Skeletal muscle satellite cell (primary cell): Measurements from ENCODE around the gene BHLHA15.

ENCODE experiments used
- H3K27me3 ChIP-seq: 2 replicates; pipeline ENCODE4 v1.7.0; 2013; ENCODE audit warnings: low read length; ENCODE audit not compliant: control insufficient read depth, insufficient read depth
- H3K36me3 ChIP-seq: 2 replicates; pipeline ENCODE4 v1.7.0; 2013; ENCODE audit warnings: mild to moderate bottlenecking, control low read depth, low read length; ENCODE audit not compliant: insufficient read depth
- H3K4me1 ChIP-seq: 2 replicates; pipeline ENCODE4 v1.7.0; 2013; ENCODE audit warnings: low read length; ENCODE audit not compliant: control insufficient read depth, insufficient read depth
- H3K4me2 ChIP-seq: 2 replicates; pipeline ENCODE4 v1.7.0; 2013; ENCODE audit warnings: mild to moderate bottlenecking, low read length
- H3K4me3 ChIP-seq: 2 replicates; pipeline ENCODE4 v1.7.0; 2013; ENCODE audit warnings: low read length
- H3K9ac ChIP-seq: 2 replicates; pipeline ENCODE4 v1.7.0; 2013; ENCODE audit warnings: mild to moderate bottlenecking, low read depth, low read length, moderate library complexity
- H3K9me3 ChIP-seq: replicated peaks from 2 replicates; pipeline ENCODE4 v1.7.0; 2013; ENCODE audit warnings: mild to moderate bottlenecking, control low read depth, low read length

BHLHA15 gene

DNA sequence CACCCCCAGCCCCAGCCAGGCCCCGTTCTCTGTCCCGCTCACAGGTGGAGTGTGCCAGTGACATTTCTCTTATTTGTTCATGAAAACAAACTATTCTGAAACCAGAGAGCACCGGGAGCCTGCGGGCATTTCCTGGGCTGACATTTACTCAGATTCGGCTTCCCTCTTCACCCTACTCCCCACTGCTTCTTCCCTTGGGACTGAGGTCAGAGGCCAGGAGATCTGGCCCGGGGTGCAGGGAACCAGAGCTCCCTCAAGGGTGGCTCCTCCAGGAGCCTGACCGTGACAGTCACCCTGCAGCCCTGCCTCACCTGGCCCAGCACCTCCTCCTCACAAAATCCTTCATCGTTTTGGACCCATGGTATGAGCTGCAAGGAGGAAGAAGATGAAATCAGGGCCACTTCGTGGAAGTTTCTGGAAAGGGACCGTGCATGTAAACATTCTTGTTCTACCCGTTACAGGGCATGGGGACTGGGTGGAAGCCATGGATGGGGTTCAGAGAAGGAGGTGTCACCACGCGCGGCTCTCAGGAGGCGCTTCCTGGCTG is 12.2 kb downstream of the BHLHA15 start:
- H3K4me3 ChIP-seq: no peak overlapping the region
- H3K4me1 ChIP-seq: no peaks in the 10 kb centered on the region
- no peaks in the 10 kb centered on the region for H3K27me3 ChIP-seq
- no peak overlapping the region for H3K4me2 ChIP-seq
- H3K9ac ChIP-seq: no peak overlapping the region
- peaks cover 8% of the 10 kb centered on the region for H3K36me3 ChIP-seq
- no peaks in the 10 kb centered on the region for H3K9me3 ChIP-seq

DNA sequence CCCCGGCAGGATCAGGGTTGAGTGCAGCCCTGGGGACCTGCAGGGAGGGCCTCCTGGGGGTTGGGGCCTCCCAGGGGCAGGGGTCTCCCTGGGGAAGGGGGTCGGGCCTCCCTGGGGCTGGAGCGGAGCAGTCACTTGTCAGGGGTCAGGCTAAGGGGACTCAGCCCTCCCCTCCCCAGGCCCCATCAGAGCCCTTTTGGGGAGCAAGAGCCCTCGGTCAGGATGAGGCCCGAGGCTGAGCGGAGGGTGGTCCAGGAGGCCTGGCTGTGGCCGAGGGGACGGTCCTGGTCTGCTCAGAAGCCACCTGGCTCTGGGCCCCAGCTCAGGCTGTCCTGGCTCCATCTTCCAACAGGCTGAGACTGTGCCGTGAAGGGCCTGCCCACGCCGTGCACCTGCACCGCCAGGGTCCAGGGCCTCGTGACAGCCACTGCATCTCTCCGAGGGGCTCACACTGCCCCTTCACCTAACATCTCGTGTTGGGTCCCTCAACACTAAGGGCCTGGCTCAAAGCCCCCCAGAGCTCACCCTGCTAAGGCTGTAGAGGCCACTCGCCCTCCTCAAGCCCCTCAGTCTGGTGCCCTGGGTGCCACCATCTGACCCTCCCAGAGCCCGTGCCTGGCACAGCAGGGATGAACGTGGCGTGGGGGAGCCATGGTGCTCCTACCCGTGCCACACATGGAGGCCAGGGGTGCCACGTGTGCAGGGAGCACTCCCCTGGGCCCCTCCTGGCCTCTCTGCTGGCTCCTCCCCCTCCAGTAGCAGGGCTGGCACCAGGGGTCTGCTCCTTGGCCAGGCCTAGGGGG is 12.9 kb downstream of the BHLHA15 start:
- Histone ChIP-seq H3K4me2 (no peak overlapping the region), H3K4me1 (no peaks in the 10 kb centered on the region), H3K9ac (no peak overlapping the region), H3K4me3 (no peak overlapping the region), H3K36me3 (peaks cover 8% of the 10 kb centered on the region), H3K9me3 (no peaks in the 10 kb centered on the region), H3K27me3 (no peaks in the 10 kb centered on the region)

DNA sequence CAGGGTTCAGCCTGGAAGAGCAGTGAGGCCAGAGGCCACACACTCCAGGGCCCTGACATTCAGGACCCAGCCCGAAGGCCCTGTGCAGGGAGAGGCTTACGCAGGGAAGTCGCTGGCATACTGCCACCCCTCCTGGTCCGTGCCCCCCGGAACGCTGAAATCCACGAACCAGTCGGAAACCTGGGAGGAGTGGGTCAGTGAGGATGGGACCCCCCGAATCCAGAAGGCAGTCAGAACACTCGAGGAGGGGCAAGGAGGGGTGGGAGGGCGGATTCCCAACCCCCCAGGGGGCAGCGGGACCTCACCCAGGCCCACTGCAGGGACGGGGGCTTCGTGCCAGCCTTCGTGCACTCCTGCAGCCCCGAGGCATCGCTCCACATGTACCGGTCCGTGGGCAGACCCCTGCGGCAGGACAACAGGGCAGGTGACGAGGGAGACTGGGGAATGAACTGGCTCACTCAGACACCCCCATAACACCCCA is 13.5 kb downstream of the BHLHA15 start:
- Histone ChIP-seq H3K9ac (no peak overlapping the region), H3K36me3 (peaks cover 8% of the 10 kb centered on the region), H3K9me3 (no peaks in the 10 kb centered on the region), H3K27me3 (no peaks in the 10 kb centered on the region), H3K4me1 (no peaks in the 10 kb centered on the region), H3K4me2 (no peak overlapping the region), H3K4me3 (no peak overlapping the region)

DNA sequence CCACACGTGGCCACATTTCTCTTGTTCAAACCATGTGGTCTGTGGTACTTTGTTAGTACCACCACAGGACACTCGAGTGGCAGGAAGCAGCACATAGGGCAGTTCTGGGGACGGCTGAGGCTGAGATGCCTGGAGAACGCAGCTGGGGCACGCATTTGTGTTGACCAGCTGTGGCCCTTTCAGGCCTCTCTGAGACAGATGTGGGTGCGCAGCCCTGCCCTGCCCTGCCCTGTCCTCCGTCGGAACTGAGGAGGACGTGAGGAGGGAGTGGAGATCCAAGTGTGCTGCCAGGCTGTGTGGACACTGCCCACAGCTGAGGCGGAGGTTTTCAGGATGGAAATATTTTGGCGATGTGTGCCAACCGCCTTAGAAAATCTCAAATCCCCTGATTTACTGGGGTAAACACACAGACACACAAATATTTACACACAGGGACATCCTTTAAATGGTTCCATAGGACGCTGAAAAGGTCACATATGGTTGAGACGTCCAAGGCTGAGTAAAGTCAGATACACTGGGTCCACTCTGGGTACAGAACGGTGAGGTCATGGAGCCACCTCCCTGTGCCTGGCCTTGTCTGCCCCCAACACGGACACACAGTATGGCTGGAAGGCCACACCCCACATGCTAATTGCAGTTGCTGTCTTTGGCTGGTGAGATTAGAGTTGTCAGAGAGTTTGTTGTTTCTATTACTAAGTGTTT is 14.8 kb downstream of the BHLHA15 start:
- H3K9ac ChIP-seq: no peak overlapping the region
- peaks cover 8% of the 10 kb centered on the region for H3K36me3 ChIP-seq

DNA sequence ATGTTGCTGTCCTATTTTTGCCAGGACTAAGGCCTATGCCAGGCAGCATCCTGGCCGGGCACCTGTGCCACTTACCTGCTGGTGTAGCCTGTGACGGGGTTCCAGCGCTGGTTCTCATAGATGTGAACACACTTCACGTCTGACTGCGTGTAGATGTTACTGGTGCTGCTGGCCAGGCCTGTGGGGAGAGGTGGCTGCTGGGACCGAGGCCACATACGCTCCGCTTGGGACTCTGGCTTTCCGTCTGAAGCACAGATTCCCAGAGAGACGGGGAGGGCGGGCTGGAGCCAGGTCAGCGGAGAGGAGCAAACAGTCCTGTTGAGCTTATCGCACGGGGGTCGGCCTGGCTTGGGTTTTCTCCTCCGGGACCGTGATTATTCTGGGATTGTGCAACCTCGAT is 16.7 kb downstream of the BHLHA15 start:
- Histone ChIP-seq H3K9me3 (no peaks in the 10 kb centered on the region), H3K4me1 (no peaks in the 10 kb centered on the region), H3K4me3 (no peak overlapping the region), H3K27me3 (no peaks in the 10 kb centered on the region), H3K4me2 (no peak overlapping the region), H3K9ac (no peak overlapping the region), H3K36me3 (peaks cover 4% of the 10 kb centered on the region)

More for the DNA sequence above, 14.8 kb downstream of the BHLHA15 start:
- no peaks in the 10 kb centered on the region for H3K9me3 ChIP-seq
- no peak overlapping the region for H3K4me2 ChIP-seq
- H3K4me3 ChIP-seq: no peak overlapping the region
- no peaks in the 10 kb centered on the region for H3K27me3 ChIP-seq
- no peaks in the 10 kb centered on the region for H3K4me1 ChIP-seq

DNA sequence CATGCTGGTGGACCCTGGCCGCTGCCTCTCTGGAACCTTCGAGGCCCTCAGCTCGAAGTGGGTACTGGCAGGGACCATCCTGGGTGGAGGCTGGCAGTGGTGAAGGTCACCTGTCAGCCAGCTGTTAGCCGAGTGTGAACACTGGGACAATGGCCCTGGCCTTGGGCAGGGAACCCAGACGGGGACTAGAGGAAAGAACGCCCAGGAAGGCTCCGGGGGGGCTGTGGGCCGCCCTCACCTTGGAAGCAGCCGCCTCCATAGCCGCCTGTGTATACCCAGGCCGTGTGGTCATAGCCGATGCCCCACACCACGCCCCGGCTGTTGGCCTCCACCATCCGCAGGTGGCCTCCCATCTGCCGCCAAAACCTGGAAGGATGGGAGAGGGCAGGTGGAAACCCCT is 17.6 kb downstream of the BHLHA15 start:
- Histone ChIP-seq H3K9ac (no peak overlapping the region), H3K4me3 (no peak overlapping the region), H3K36me3 (peaks cover 4% of the 10 kb centered on the region), H3K27me3 (no peaks in the 10 kb centered on the region), H3K9me3 (no peaks in the 10 kb centered on the region), H3K4me2 (no peak overlapping the region), H3K4me1 (no peaks in the 10 kb centered on the region)

DNA sequence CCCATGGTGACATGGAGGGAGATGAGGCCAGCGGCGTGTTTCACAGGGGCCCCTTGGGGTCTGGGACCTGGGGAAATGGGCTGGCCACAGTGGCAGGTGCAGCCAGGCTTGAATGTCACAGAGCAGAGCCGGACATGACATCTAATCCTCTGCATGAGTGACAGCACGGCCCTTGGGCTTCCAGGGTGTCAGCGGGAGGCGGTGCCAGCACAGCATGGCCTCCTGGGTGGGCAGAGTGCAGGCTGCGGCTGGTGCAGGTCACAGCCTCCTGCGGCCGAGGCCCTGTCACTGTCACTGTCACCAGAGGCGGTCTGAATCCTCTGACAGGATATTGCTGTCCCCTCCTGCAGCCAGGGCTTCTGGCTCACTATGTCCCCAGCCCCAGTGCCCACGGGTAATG is 18.2 kb downstream of the BHLHA15 start:
- Histone ChIP-seq H3K9ac (no peak overlapping the region), H3K27me3 (no peaks in the 10 kb centered on the region), H3K4me2 (no peak overlapping the region), H3K4me3 (no peak overlapping the region), H3K9me3 (no peaks in the 10 kb centered on the region), H3K4me1 (no peaks in the 10 kb centered on the region), H3K36me3 (peaks cover 4% of the 10 kb centered on the region)

DNA sequence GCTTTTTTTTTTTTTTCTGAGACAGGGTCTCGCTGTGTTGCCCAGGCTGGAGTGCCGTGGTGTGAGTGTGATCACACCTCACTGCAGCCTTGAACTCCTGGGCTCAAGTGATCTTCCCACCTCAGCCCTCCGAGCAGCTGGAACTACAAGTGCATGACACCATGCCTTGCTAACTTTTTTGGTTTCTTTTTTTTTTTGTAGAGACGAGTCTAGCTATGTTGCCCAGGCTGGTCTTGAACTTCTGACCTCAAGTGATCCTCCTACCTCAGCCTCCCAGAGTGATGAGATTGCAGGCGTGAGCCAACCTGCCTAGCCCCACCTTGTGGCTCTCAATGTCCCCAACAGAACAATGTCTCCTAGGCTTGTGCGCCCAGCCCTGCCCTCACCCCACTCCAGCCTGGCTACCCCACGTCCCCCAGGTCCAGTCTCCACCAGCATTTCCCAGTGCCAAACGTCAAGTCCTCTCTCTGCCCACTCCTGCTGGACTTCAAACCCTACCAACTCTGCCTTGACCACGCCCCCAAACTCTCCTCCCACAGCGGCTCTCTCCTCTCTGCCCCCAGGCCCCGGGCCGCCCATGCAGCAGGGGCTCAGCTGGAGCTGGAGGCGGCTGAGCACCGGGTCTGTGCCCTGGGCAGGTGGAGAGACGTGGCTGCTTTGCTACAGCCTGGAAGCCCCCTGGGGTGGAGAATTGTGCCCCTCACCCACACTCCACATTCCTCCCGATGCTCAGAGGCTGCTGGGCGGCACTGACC is 18.9 kb downstream of the BHLHA15 start:
- Histone ChIP-seq H3K4me1 (no peaks in the 10 kb centered on the region), H3K4me2 (no peak overlapping the region), H3K4me3 (no peak overlapping the region), H3K27me3 (no peaks in the 10 kb centered on the region), H3K9me3 (no peaks in the 10 kb centered on the region), H3K9ac (no peak overlapping the region), H3K36me3 (peaks cover 4% of the 10 kb centered on the region)

DNA sequence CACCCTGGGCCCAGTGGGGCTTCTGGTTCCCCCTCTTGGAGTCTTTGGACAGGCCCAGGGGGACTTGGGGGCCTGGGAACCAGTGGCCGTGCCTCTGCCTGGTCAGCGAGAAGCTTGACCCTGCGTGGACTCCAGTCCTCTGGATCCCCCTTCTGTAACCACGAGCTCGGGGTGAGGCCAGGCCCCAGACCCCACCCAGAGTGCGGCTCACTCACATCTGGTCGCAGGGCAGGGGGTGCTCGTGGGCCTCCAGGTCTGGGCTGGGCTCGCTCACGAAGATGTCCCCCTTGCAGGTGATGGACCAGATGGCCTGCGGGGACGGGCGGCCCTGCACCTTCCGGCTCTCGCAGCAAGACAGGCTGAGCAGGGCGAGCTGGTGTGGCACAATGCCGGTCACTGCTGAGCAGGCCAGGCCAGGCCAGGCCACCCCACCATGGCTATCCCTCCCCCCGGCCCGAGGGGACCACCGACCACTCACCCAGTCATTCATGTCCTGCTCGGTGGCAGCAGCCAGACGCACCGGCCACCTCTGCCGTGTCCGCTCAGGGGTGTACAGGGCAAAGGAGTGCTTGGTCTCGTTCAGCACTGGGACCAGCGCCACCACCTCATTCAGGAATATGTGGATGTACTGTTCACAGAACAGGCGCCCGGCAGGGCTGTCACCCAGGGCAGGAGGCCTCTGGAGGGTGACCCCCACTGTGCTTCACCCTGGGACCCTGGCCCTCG is 19.7 kb downstream of the BHLHA15 start:
- Histone ChIP-seq H3K4me2 (no peak overlapping the region), H3K9ac (no peak overlapping the region), H3K36me3 (peaks cover 4% of the 10 kb centered on the region)

DNA sequence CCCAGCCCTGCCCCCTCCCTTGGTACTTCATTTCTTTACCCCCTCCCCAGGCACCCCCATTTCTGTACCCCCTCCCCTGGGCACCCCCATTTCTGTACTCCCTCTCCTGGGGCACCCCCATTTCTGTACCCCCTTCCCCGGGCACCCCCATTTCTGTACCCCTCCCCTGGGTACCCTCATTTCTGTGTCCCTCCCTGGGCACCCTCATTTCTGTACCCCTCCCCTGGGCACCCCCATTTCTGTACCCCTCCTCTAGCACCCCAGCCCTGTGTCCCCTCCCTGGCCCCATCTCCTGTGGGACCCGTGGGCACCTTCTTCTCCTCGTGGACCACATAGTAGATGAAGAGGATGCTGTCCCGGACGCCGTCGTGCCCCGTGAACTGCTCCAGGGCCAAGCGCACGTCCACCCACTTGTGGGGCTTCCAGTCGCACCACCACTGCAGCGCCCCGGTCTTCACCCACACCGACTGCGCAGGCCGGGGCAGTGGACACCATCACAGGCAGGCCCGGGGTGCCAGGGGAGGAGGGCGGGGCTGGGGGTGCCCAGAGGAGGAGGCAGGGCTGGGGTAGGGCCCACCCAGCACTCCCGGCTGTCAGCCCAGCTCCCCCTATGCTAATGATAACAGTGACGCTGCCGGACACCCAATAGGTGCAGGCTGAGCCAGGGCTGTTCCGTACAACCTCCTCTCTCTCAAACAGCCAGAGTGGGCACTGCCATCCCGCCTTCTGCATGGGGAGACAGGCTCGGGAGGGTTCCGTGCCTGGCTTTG is 20.4 kb downstream of the BHLHA15 start:
- Histone ChIP-seq H3K4me1 (no peaks in the 10 kb centered on the region), H3K9ac (no peak overlapping the region), H3K4me2 (no peak overlapping the region), H3K4me3 (no peak overlapping the region), H3K27me3 (no peaks in the 10 kb centered on the region), H3K36me3 (peaks cover 4% of the 10 kb centered on the region), H3K9me3 (no peaks in the 10 kb centered on the region)

More for the DNA sequence above, 19.7 kb downstream of the BHLHA15 start:
- no peaks in the 10 kb centered on the region for H3K4me1 ChIP-seq
- no peaks in the 10 kb centered on the region for H3K27me3 ChIP-seq
- H3K9me3 ChIP-seq: no peaks in the 10 kb centered on the region
- H3K4me3 ChIP-seq: no peak overlapping the region
